Hematopoietic multipotent progenitor cell treated with erythropoietin and hydrocortisone succinate and interleukin-3 and kit ligand, for 4 days (in vitro differentiated cells): ENCODE data around the gene BLID.

ENCODE experiments used
- DNase-seq: peaks from one replicate; pipeline ENCODE4 v3.0.0-alpha.2; 2015

The BLID gene

GRCh38 chr11:122115524-122116379, at the start of gene BLID:
BLID (minus strand) TSS chr11:122116215; CDS start chr11:122115922, 293 bp downstream.
- peak; percentile 31 for DNase-seq

GRCh38 chr11:122163053-122163819, 47.2 kb upstream of the BLID start:
- no peak for DNase-seq

- DNase-seq, result no peak
Observed at GRCh38 chr11:122162095-122162494, 46.1 kb upstream of the BLID start.

- no peak for DNase-seq
Observed at GRCh38 chr11:122160841-122161590, 45.0 kb upstream of the BLID start.

GRCh38 chr11:122159861-122160260, 43.8 kb upstream of the BLID start:
- DNase-seq, result no peak

- DNase-seq, result peak; percentile 19
Observed at GRCh38 chr11:122159173-122159721, 43.2 kb upstream of the BLID start.

- no peak for DNase-seq
Observed at GRCh38 chr11:122158171-122158570, 42.2 kb upstream of the BLID start.

- DNase-seq, result no peak
Observed at GRCh38 chr11:122157653-122158161, 41.7 kb upstream of the BLID start.

- DNase-seq, result no peak
Observed at GRCh38 chr11:122156940-122157382, 40.9 kb upstream of the BLID start.

- no peak for DNase-seq
Observed at GRCh38 chr11:122155765-122156527, 39.9 kb upstream of the BLID start.

- no peak for DNase-seq
Observed at GRCh38 chr11:122154994-122155393, 39.0 kb upstream of the BLID start.

GRCh38 chr11:122154227-122154626, 38.2 kb upstream of the BLID start:
- DNase-seq, result no peak

GRCh38 chr11:122153746-122154145, 37.7 kb upstream of the BLID start:
- no peak for DNase-seq

GRCh38 chr11:122150216-122151124, 34.5 kb upstream of the BLID start:
- DNase-seq, result no peak

GRCh38 chr11:122149202-122149601, 33.2 kb upstream of the BLID start:
- no peak for DNase-seq

GRCh38 chr11:122146475-122146874, 30.5 kb upstream of the BLID start:
- no peak for DNase-seq

- no peak for DNase-seq
Observed at GRCh38 chr11:122145715-122146274, 29.8 kb upstream of the BLID start.

GRCh38 chr11:122144752-122145151, 28.7 kb upstream of the BLID start:
- DNase-seq, result no peak

GRCh38 chr11:122141725-122142124, 25.7 kb upstream of the BLID start:
- DNase-seq, result no peak

- no peak for DNase-seq
Observed at GRCh38 chr11:122140500-122140899, 24.5 kb upstream of the BLID start.

GRCh38 chr11:122139595-122139866, 23.5 kb upstream of the BLID start:
- no peak for DNase-seq
